Fibroblast of lung (primary cell): ENCODE measurements around the gene GTF2H1.

Experiments used
- EZH2 ChIP-seq: IDR thresholded peaks from 2 replicates; pipeline ENCODE4 v1.5.1; 2012; ENCODE audit warnings: low read length, control low read depth, mild to moderate bottlenecking; ENCODE audit errors: missing control alignments
- TF ChIP-seq, protein P1 (sequence below), 2 donors: IDR thresholded peaks in 1 of 2; conservative IDR thresholded peaks in 1 of 2; 1 replicate in 1 of 2; 2 replicates in 1 of 2; pipeline ENCODE4 v1.5.1; 2011 to 2012; ENCODE audit warnings: low read length in 2 of 2, control low read depth in 1 of 2, inconsistent platforms in 1 of 2, low read depth in 1 of 2, mild to moderate bottlenecking in 1 of 2

GRCh38 chr11:18332302-18332701 is 9.9 kb downstream of the GTF2H1 start:
- TF ChIP-seq, protein P1, sequence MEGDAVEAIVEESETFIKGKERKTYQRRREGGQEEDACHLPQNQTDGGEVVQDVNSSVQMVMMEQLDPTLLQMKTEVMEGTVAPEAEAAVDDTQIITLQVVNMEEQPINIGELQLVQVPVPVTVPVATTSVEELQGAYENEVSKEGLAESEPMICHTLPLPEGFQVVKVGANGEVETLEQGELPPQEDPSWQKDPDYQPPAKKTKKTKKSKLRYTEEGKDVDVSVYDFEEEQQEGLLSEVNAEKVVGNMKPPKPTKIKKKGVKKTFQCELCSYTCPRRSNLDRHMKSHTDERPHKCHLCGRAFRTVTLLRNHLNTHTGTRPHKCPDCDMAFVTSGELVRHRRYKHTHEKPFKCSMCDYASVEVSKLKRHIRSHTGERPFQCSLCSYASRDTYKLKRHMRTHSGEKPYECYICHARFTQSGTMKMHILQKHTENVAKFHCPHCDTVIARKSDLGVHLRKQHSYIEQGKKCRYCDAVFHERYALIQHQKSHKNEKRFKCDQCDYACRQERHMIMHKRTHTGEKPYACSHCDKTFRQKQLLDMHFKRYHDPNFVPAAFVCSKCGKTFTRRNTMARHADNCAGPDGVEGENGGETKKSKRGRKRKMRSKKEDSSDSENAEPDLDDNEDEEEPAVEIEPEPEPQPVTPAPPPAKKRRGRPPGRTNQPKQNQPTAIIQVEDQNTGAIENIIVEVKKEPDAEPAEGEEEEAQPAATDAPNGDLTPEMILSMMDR (conservative IDR thresholded peaks at IDR 0.05 in 1 of 2, IDR thresholded peaks at IDR 0.05 in 1 of 2; ENCODE audit: low read depth in 1 of 2, low read length in 2 of 2), result no peak
- no peak for TF ChIP-seq EZH2
